RWPE1 (cell line): ENCODE measurements around the gene LENEP.
"Not testable (repeated sequence)": the region's sequence is repeated elsewhere in the genome, so short reads cannot be mapped to it uniquely, and the experiment has no call there.

Experiments
- CTCF ChIA-PET: fragments of 350-600 bp; sonication (Branson Sonifier 250); formaldehyde crosslinking; extraction: SDS; loops from one replicate; lab custom pipeline; 2021; lab: Yijun Ruan, JAX
- POLR2A ChIA-PET: fragments of 400-600 bp; formaldehyde crosslinking; extraction: SDS; loops from one replicate; lab custom pipeline; 2020; ENCODE audit warnings: antibody characterized with exemption; ENCODE audit not compliant: low non-redundant PET; lab: Yijun Ruan, JAX
- DNase-seq: peaks from one replicate; pipeline ENCODE4 v3.0.0; 2012; ENCODE audit warnings: low spot score
- H3K27ac ChIP-seq: fragments of 450-650 bp; 2 replicates; pipeline ENCODE4 v1.5.1; 2017
- TF ChIP-seq, protein P1 (sequence below): fragments of 450-650 bp; conservative IDR thresholded peaks from 2 replicates; pipeline ENCODE4 v1.5.1; 2017; ENCODE audit warnings: low read depth, mild to moderate bottlenecking

LENEP gene

GRCh38 chr1:154982897-154983648 is 10.3 kb upstream of the LENEP start, which contains the start of gene FLAD1:
Gene FLAD1 (plus strand): TSS chr1:154983344. CDS start chr1:154983695, 351 bp downstream.
- peak within 1 kb of the TSS; percentile 91 for H3K27ac ChIP-seq
- POLR2A ChIA-PET = interaction anchor here (0.7 to 1.6 kb wide), 3 partner anchors 9 to 18 kb away, joined by 4 to 5 read pairs (median 4); partner anchors contain the start of gene SHC1
- TF ChIP-seq, protein P1, sequence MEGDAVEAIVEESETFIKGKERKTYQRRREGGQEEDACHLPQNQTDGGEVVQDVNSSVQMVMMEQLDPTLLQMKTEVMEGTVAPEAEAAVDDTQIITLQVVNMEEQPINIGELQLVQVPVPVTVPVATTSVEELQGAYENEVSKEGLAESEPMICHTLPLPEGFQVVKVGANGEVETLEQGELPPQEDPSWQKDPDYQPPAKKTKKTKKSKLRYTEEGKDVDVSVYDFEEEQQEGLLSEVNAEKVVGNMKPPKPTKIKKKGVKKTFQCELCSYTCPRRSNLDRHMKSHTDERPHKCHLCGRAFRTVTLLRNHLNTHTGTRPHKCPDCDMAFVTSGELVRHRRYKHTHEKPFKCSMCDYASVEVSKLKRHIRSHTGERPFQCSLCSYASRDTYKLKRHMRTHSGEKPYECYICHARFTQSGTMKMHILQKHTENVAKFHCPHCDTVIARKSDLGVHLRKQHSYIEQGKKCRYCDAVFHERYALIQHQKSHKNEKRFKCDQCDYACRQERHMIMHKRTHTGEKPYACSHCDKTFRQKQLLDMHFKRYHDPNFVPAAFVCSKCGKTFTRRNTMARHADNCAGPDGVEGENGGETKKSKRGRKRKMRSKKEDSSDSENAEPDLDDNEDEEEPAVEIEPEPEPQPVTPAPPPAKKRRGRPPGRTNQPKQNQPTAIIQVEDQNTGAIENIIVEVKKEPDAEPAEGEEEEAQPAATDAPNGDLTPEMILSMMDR = no peak
- CTCF ChIA-PET = interaction anchor here (0.6 to 0.8 kb wide), 3 partner anchors 17 to 79 kb away, joined by 3 to 6 read pairs (median 4); no protein-coding TSS in a partner anchor
- DNase-seq = peak; percentile 99

DNA sequence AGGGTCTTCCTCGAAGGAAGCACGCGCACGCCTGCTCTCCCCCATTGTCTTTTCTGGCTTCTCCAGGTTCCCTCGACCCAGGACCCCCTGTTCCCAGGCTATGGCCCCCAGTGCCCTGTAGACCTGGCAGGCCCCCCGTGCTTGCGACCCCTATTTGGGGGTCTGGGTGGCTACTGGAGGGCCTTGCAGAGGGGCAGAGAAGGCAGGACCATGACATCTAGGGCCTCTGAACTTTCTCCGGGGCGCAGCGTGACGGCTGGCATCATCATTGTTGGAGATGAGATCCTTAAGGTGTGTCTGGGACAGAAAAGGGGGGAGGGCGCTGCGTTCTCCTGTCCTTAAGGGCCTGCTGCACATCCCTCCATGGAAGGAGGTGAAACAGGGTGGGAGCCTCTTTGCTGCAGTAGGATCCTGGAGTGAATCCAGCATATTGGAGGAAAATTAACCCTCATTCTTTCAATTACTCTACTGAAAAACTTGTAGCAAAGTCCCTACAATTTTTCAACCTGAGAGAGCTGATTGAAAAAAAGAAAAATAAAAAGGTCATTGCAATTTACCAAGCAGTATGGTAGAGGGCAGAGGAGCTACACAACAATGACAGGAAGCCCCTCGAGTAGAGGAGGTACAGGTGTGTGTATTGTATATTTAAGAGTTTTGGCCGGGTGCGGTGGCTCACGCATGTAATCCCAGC is 9.5 kb upstream of the LENEP start:
- CTCF ChIA-PET = interaction anchor here (0.6 to 1.1 kb wide), 8 partner anchors 11 to 424 kb away, joined by 3 to 7 read pairs (median 4); partner anchors contain the start of gene PYGO2
- TF ChIP-seq, protein P1 = peak; percentile 18; the same call in 1 of the 2 replicates
- POLR2A ChIA-PET = interaction anchor here (0.7 to 1.6 kb wide), 4 partner anchors 9 to 19 kb away, joined by 4 to 8 read pairs (median 4); partner anchors contain the start of genes LENEP and SHC1
- no peak for DNase-seq
- H3K27ac ChIP-seq = peak overlapping the region; percentile 91

DNA sequence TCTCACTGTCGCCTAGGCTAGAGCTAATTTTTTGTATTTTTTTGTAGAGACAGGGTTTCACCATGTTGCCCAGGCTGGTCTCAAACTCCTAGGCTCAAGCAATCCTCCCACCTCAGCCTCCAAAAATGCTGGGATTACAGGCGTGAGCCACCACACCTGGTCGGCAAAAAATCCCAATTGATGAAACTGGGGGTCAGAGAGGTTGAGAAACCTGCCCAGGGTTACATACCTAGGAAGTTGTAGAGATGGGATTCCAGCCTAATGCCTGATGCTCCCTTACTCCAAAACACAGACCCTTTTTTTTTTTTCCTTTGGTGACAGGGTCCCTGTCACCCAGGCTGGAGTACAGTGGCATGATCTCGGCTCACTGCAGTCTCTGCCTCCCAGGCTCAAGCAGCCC is 6.7 kb upstream of the LENEP start:
- CTCF ChIA-PET = interaction anchor here (0.7 to 1.9 kb wide), 3 partner anchors 16 to 57 kb away, joined by 3 to 7 read pairs (median 6); partner anchors contain the start of gene SHC1
- DNase-seq, POLR2A ChIA-PET: not testable (repeated sequence)
- H3K27ac ChIP-seq = peak overlapping the region; percentile 60

DNA sequence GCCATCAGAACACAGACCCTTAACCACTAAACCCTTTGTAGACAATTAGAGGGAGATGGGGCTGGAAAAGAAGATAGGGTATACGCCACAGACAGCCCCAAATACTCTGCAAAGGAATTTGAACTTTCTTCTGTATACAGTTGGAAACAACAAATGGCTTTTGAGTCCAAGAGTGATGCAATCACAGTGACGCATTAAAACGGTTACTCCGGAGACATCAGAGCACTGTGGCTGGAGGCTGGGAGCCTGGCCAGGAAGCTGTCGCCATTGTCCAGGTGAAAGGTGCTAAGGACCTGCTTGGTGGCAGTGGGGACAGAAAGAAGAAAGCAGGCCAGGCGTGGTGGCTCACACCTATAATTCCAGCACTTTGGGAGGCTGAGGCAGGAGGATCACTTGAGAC is 6.1 kb upstream of the LENEP start:
- POLR2A ChIA-PET = no interaction called here
- CTCF ChIA-PET = interaction anchor here (0.7 to 1.9 kb wide), 5 partner anchors 17 to 63 kb away, joined by 3 to 7 read pairs (median 6); partner anchors contain the start of gene SHC1
- H3K27ac ChIP-seq = peak overlapping the region; percentile 60
- TF ChIP-seq, protein P1 = no peak
- DNase-seq = no peak

- TF ChIP-seq, protein P1 = no peak
- ChIA-PET POLR2A (interaction anchor here (0.9 kb wide), 1 partner anchor 17 kb away, joined by 3 read pairs; no protein-coding TSS in a partner anchor), CTCF (interaction anchor here (0.6 to 1.9 kb wide), 4 partner anchors 29 to 97 kb away, joined by 3 to 7 read pairs (median 5); no protein-coding TSS in a partner anchor)
- peak overlapping the region; percentile 60 for H3K27ac ChIP-seq
- no peak for DNase-seq
These were observed 5.1 kb upstream of the LENEP start for GRCh38 chr1:154988058-154988954.

- no peak for DNase-seq
- TF ChIP-seq, protein P1 = no peak
- CTCF ChIA-PET = interaction anchor here (1.1 to 1.7 kb wide), 2 partner anchors 28 to 33 kb away, joined by 5 to 6 read pairs; partner anchors contain the start of gene PBXIP1
- POLR2A ChIA-PET = no interaction called here
- H3K27ac ChIP-seq = peak overlapping the region; percentile 54
These were observed 4.1 kb upstream of the LENEP start for GRCh38 chr1:154989195-154989860.
